Measurements from ENCODE around the gene DNAH11.
"Not testable (repeated sequence)": the region's sequence is repeated elsewhere in the genome, so short reads cannot be mapped to it uniquely, and the experiment has no call there.

Gene DNAH11

DNA sequence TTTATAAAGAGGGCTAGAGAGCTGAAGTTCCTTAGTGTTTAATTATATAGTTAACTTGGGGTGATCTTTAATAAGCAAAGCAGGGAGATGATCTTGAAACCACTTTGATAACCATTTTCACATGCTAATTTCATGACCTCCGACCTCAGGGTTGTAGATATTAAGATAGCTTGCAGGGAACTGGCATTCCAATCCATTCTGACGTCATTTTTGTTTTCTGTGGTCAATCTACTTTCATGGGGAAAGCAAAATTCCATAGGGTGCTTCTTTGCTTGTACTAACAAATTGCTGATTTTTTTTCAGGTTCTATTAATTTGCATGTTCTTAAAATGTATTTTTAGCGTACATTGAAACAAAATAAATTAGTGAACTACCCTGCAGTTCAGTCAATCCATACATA lies 263.5 kb downstream of the DNAH11 start:
- DNase-seq = no peak

DNA sequence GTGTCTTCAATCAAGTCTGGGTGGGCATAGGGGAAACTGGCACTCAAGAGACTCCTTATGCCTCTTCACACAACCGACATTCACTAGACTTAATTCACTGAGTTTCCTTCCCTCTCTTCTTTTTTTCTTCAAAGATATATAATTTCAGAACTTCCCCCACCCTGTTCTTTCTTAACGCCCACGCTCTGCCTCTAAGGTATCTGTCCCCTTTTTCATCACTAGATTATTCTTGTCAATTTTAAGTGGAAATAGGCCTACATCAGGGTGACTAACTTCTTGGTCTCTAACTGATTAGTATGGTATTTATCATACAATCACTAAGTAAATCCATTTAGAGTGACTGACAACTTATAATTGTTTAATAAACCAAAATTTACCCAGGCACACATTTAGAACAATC lies 276.2 kb downstream of the DNAH11 start:
- no peak for DNase-seq

GRCh38 chr7:21828841-21829240 lies 286.0 kb downstream of the DNAH11 start:
- no peak for DNase-seq

DNA sequence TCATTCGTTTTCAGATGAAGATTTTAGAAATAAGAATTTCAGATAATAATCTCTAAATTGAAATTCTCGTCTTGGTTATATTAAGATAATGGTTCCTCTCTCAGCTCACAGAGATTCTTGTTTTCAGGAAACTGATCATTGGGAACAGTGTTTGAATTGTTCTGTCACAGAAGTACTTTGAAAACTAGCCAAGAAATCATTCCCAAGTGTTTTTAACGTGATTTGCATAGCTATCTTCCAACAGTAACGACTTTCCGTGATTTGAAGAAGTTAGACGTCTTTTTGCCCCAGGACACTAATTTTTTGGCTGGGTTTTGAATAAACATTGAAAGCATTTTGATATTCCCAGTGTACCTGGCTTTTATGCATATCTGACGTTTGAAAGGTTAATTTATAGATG lies 286.9 kb downstream of the DNAH11 start:
- no peak for DNase-seq

DNA sequence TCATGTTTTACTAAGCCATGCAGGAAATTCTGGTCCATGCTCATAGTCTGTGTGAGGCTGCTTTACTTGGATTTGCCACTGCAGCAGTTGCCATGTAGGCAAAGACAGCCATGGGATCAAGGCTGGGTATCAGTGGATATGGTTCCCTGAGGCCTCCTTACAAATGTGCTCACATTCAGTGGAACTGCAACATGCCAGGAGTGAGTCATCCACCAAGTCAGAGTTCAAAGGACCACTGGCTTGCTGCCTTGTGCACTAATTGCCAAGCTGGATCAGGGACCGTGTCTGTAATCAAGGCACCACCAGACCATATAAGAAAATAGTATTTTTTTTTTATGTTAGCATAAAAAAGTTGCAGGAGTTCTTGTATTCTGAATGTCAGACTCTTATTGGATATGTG lies 301.9 kb downstream of the DNAH11 start:
- DNase-seq = no peak

DNA sequence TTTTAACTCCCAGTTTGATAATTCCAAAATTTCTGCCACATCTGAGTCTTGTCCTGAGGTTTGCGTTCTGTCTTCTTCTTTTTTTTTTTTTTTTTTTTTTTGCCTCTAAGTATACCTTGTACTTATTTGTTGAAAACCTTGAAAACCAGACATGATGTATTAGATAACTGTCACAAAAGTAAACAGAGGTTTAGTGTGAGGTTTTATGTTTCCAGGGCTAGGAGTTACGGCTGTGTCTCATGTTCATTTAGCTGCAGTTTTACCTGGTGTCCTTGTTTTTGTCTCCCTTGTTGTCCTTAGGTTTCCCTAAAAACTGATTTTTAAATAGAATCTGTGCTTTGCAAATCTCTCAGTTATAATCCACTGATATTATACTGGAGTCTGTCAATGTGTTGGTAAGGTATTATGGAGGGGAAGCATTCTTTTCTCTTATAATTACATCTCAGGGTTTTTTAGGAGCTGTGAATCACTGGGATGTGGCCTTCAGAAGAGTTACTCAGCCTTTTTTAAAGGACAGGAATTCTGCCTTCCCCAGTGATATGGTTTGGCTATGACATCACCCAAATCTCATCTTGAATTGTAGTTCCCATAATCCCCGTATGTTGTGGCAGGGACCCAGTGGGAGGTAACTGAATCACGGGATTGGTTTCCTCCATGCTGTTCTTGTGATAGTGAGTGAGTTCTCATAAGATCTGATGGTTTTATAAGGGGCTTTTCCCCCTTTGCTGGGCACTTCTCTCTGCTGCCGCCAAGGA lies 307.9 kb downstream of the DNAH11 start:
- DNase-seq = no peak

- no peak for DNase-seq
Observed at GRCh38 chr7:21851559-21851967, 308.7 kb downstream of the DNAH11 start.

DNA sequence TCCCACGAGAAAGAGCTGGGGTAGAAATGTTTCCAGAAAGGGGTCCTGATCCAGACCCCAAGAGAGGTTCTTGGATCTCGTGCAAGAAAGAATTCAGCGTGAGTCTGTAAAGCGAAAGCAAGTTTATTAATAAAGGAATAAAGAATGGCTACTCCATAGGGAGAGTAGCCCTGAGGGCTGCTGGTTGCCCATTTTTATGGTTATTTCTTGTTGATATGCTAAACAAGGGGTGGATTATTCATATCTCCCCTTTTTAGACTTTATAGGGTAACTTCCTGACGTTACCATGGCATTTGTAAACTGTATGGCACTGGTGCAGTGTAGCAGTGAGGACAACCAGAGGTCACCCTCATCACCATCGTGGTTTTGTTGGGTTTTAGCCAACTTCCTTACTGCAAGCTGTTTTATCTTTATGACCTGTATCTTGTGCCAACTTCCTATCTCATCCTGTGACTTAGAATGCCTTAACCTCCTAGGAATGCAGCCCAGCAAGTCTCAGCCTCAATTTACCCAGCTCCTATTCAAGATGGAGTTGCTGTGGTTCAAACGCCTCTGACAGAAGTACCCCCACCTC lies 322.9 kb downstream of the DNAH11 start:
- DNase-seq = peak; percentile 14

GRCh38 chr7:21866731-21867130 lies 323.9 kb downstream of the DNAH11 start:
- DNase-seq = no peak

- DNase-seq = no peak
Observed at GRCh38 chr7:21867226-21867625, 324.4 kb downstream of the DNAH11 start.

DNA sequence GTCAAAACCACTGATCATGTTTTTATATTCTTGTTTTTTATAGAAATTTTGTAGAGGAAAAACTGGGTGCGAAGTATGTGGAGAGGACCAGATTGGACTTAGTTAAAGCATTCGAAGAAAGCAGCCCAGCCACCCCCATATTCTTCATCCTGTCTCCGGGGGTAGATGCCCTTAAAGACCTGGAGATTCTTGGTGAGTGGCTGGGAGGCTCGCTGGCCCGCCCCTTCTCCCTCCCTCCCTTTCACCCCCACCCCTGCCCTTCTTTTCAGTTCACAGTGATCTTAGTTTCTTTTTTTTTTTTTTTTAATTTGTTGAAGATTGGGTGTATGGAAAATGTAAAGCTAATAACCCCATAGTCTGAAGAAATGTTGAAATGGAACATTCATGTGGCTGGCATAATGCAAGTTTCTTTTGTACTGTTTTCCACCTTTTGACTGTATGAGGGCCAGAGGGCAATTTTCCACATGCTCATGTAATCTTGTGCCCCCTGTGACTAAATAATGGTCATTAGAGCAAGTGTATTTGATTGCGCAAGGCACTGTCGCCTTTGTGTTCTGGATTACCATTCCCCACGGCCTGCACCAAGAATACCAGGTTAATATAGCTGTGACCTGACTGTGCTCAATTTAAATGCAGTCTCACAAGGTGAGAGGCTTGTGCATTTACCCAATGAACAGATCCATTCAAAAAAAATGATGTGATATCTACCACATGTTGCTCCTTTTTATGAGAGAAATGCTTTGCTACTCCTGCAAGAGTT lies 325.2 kb downstream of the DNAH11 start:
- no peak for DNase-seq

- no peak for DNase-seq
Observed at GRCh38 chr7:21868576-21868850, 325.7 kb downstream of the DNAH11 start.

DNA sequence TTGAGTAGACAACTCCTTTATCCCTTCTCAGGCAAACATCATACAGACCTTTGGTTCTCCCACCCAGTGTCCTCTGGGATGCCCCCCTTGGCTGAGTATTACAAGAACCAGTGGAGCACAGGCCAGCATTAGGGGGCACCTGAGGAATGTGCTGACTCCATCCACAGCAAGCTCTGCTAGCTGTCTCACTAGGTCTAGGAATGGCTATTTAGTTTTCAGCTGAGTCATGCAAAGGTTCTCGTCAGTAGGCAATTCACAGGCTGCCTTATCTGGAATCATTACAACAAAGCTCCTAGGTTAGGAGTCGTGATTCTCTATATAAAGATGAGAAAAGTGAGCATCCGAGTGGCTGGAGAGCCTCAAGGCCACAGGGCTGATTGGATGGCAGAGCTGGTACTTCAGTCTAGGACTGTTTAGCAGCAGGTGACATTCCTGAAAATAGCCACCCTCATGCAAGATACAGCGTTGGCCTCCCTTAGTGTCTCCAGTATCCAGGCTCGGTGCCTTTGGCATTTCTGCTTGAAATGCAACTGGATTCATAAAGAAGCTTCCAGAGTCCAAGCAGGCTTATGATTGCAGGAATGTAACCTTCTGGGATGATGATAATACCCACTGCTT lies 327.1 kb downstream of the DNAH11 start:
- DNase-seq = peak; percentile 14

GRCh38 chr7:21883069-21883468 lies 340.2 kb downstream of the DNAH11 start:
- DNase-seq = no peak

GRCh38 chr7:21883501-21883900 lies 340.7 kb downstream of the DNAH11 start:
- DNase-seq = not testable (repeated sequence)

DNA sequence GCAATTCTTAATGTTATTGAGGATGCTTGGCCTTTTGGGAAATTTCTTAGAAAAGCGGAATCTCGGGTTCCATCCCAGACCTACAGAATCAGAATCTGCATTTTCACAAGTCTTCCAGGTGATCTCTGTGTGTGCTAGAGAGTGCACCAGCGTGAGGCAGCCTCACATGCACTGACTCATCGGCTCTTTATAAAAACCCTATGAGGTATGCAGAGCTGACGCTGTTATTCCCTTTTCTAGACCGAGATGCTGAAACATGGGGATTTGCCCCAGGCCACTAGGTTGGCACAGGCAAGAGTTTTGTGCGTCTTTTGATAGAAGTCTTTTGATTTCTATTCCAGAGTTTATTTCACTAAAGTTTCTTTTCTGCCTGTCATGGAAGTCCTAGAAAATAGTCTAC lies 341.7 kb downstream of the DNAH11 start:
- DNase-seq = no peak

DNA sequence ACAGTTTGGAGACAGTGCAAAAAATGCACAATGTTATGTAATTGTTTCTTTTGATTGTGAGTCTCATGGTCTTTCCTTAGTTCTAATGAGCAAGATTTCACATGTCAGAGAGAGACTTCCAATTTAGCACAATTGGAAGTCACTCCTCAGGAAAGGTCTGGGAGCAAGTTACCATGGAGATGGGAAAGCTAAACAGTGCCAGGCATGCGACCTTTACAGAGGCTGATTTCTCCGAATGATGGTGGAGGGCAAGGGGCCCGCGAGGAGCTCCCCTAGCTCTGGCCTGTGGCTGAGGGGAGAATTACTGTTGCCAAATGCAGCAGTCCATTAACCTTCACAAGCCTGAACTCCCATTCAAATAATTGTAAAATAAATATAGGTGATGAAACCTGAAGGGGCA lies 343.6 kb downstream of the DNAH11 start:
- DNase-seq = no peak

GRCh38 chr7:21887353-21887752 lies 344.5 kb downstream of the DNAH11 start:
- DNase-seq = no peak

DNA sequence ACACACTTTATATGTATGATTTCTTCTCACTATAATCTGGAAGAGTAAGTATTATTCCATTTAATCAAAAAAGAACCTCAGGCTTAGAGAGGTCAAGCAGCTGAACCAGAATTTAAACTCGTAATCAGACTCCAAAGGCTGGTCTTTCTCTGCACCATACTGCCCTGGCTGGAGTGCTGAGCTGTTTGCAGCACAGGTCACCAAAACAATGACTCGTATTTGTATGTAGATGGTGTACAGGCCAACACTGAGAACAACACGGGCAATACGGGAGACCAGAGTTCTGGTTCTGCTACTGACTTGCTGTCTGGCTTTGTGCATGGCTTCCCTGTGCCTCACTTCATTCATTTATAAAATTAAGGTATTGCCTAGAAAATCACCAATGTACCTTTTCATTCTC lies 344.9 kb downstream of the DNAH11 start:
- no peak for DNase-seq

GRCh38 chr7:21891291-21891690 lies 348.5 kb downstream of the DNAH11 start:
- DNase-seq = no peak

GRCh38 chr7:21893401-21893800 lies 350.6 kb downstream of the DNAH11 start:
- DNase-seq = no peak

GRCh38 chr7:21898265-21898930 lies 355.6 kb downstream of the DNAH11 start:
- peak; percentile 57 for DNase-seq

DNA sequence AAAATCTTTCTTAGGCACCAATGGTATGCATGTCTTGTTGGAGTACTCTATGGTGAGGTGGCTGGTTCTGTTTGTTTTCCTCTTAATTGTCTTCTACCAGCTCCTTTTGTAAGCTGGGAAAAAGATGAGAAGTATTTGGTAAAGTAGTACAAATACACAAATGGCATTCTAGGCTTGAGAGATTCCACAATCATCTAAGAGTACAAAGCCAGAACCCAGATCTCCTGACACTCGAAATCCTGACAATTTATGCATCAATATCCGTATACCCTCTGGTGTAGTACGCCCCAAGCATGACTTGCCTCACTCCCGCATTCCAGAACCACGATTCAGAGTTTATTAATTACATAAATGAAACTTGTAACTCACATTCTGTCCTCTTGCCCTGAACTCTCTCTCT lies 359.4 kb downstream of the DNAH11 start:
- DNase-seq = no peak
